Activated B cell treated with CpG ODN at 0.5 μM for 24 hours (primary cell): ENCODE data around the gene HIVEP2. TPM values are rescaled to one million over a fixed set of nuclear protein-coding genes. Genes with fewer than 3 reads are reported as not detected.
A peak's percentile ranks its signal among the peaks of the same experiment; 100 is the strongest.

Source experiments
- ATAC-seq: fragments of 200-7000 bp; cut with Tn5 transposase; one replicate; pipeline ENCODE4 v1.10.0; 2021; ENCODE audit warnings: low read depth, mild to moderate bottlenecking, moderate library complexity
- CTCF ChIA-PET: fragments of 350-600 bp; sonication (Branson Sonifier 250); formaldehyde crosslinking; loops from one replicate; lab custom pipeline; 2021; ENCODE audit warnings: antibody characterized with exemption; lab: Charles Lee
- POLR2A ChIA-PET: fragments of 350-600 bp; sonication (Branson Sonifier 250); formaldehyde crosslinking; loops from one replicate; lab custom pipeline; 2021; ENCODE audit warnings: antibody characterized with exemption; lab: Charles Lee
- DNase-seq: peaks from one replicate; pipeline ENCODE4 v3.0.0; 2022
- H3K27ac Mint-ChIP-seq: one replicate; pipeline ENCODE4 v1.8.0; 2020; ENCODE audit warnings: mixed read lengths
- H3K27me3 Mint-ChIP-seq: one replicate; pipeline ENCODE4 v1.8.0; 2021; ENCODE audit warnings: mixed read lengths
- H3K36me3 Mint-ChIP-seq: one replicate; pipeline ENCODE4 v1.8.0; 2021; ENCODE audit warnings: low read depth, mixed read lengths
- H3K4me1 Mint-ChIP-seq: one replicate; pipeline ENCODE4 v1.8.0; 2021; ENCODE audit warnings: mixed read lengths
- H3K4me3 Mint-ChIP-seq: one replicate; pipeline ENCODE4 v1.8.0; 2020; ENCODE audit warnings: mild to moderate bottlenecking, mixed read lengths
- H3K9me3 Mint-ChIP-seq: one replicate; pipeline ENCODE4 v1.8.0; 2020; ENCODE audit warnings: mixed read lengths
- intact Hi-C: fragments of 100-400 bp; cut with micrococcal nuclease; formaldehyde crosslinking; loops from one replicate; pipeline ENCODE4 v1.15.1; 2024
- total RNA-seq: library from RNA; stranded (reverse); gene quantifications from 2 replicates; pipeline ENCODE4 v1.2.3, GENCODE V29; 2022
- TF ChIP-seq, protein P1 (sequence below): fragments of 200-600 bp; IDR thresholded peaks from one replicate; pipeline ENCODE4 v1.8.0; 2022; ENCODE audit warnings: antibody characterized with exemption, mild to moderate bottlenecking

Gene HIVEP2
- total RNA-seq, 1 donor from 2014 or later: 25.4 TPM

DNA sequence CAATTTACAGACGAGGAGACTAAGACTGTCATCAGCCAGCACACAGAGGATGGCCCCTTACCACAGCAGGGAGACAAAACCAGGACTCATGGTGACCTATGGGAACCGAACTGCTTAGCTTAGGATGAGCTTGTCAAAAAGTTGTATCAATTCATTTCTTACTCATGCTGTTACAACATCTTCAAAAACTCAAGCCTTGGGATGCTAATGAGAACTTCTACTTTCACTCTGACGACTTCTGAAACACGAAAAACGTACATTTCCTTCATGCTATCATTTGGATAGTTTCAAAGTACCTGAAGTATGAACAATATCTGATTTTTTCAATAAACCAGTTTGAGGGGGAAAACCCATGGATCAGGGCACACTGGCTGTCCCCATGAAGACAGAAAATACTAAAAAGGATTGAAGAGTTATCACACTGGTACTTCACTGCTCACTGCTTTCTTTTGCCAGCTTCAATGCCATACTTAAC lies 31.9 kb downstream of the HIVEP2 start:
- Mint-ChIP-seq H3K9me3 (no peaks in the 10 kb centered on the region), H3K4me3 (peak overlapping the region; percentile 78), H3K27ac (peak overlapping the region; percentile 98), H3K36me3 (peaks cover 5% of the 10 kb centered on the region), H3K4me1 (peaks cover 56% of the 10 kb centered on the region), H3K27me3 (no peaks in the 10 kb centered on the region)
- DNase-seq (no peak), ATAC-seq (peak; percentile 53)
- ChIA-PET CTCF (interaction anchor here (1.0 kb wide), 2 partner anchors 24 to 41 kb away, joined by 3 to 4 read pairs; no protein-coding TSS in a partner anchor), POLR2A (interaction anchor here (0.7 to 2.5 kb wide), 13 partner anchors 10 to 93 kb away, joined by 3 to 25 read pairs (median 4); partner anchors contain the start of gene HIVEP2)
- TF ChIP-seq, protein P1, sequence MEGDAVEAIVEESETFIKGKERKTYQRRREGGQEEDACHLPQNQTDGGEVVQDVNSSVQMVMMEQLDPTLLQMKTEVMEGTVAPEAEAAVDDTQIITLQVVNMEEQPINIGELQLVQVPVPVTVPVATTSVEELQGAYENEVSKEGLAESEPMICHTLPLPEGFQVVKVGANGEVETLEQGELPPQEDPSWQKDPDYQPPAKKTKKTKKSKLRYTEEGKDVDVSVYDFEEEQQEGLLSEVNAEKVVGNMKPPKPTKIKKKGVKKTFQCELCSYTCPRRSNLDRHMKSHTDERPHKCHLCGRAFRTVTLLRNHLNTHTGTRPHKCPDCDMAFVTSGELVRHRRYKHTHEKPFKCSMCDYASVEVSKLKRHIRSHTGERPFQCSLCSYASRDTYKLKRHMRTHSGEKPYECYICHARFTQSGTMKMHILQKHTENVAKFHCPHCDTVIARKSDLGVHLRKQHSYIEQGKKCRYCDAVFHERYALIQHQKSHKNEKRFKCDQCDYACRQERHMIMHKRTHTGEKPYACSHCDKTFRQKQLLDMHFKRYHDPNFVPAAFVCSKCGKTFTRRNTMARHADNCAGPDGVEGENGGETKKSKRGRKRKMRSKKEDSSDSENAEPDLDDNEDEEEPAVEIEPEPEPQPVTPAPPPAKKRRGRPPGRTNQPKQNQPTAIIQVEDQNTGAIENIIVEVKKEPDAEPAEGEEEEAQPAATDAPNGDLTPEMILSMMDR: no peak
- intact Hi-C loops: loop anchor here (1.0 to 10.0 kb wide), 13 partner anchors 13 to 932 kb away; partner anchors contain the start of gene LTV1

DNA sequence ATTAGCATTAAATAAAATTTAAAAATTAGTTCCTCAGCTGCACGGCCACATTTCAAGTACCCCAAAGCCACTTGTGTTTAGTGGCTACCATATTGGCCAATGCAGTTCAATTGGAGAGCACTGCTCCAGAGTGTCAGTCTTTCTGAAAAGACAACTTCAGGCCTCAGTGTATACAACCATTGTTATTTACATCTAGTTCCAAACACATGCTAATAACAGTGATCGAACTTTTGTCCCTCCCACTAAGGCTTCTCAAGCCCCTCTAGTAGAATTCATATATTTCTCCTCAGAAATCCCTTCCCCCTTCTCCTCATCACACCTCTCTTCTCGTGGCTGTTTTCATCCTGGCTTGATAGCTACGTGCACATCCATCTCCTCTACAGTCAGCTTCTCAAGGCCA lies 32.9 kb downstream of the HIVEP2 start:
- intact Hi-C loops: loop anchor here (10.0 kb wide), 1 partner anchor 933 kb away; the partner anchor contains the start of gene LTV1
- POLR2A ChIA-PET: interaction anchor here (1.3 to 2.5 kb wide), 5 partner anchors 26 to 69 kb away, joined by 3 to 10 read pairs (median 6); no protein-coding TSS in a partner anchor
- ATAC-seq (no peak), DNase-seq (no peak)
- CTCF ChIA-PET: no interaction called here
- no peak overlapping the region for H3K4me3 Mint-ChIP-seq
- peaks cover 5% of the 10 kb centered on the region for H3K36me3 Mint-ChIP-seq
- no peaks in the 10 kb centered on the region for H3K9me3 Mint-ChIP-seq
- H3K27ac Mint-ChIP-seq: peak overlapping the region; percentile 98
- H3K4me1 Mint-ChIP-seq: peaks cover 66% of the 10 kb centered on the region
- TF ChIP-seq, protein P1: no peak
- no peaks in the 10 kb centered on the region for H3K27me3 Mint-ChIP-seq

DNA sequence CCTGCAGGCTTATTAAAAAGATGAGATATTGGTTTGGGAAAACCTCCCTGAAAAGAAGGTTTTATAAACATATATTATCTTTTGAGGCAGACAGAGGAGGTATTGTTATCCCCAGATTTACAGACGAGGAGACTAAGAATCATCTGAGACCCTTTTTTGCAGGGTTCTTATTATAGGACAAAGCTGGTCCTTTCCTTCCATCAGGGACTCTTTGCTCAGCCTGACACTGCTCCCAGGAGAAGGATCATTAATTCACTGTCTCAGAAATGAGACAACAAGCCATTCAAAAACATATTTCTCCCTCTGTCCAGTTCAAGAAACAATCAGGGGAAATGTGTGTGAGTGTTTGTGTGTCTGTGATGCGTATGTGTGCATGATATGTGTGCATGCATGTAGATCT lies 33.5 kb downstream of the HIVEP2 start:
- ChIA-PET POLR2A (interaction anchor here (1.5 kb wide), 1 partner anchor 39 kb away, joined by 6 read pairs; no protein-coding TSS in a partner anchor), CTCF (no interaction called here)
- ATAC-seq (no peak), DNase-seq (no peak)
- intact Hi-C loops: loop anchor here (10.0 kb wide), 1 partner anchor 933 kb away; the partner anchor contains the start of gene LTV1
- Mint-ChIP-seq H3K4me3 (no peak overlapping the region), H3K4me1 (peaks cover 73% of the 10 kb centered on the region), H3K27me3 (no peaks in the 10 kb centered on the region), H3K36me3 (peaks cover 5% of the 10 kb centered on the region), H3K9me3 (no peaks in the 10 kb centered on the region), H3K27ac (peak overlapping the region; percentile 9)
- TF ChIP-seq, protein P1: no peak

DNA sequence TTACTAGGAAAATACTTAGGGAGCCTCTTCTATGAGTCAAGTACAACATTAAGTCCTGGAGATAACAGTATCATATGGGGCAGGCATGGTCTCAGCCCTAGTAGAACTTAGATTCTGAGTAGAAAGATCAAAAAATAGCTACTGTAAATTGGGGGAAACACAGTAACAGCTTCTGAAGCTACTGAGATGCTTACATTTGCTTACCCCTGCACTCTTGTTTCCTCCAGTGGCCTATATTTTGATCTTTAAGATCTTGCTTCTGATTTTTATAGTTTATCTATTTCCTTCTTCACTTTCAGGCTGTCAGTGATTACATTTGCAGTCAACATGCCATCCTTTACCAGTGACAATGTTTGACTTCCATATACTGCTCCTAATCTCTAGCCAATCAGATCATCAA lies 35.3 kb downstream of the HIVEP2 start:
- H3K4me1 Mint-ChIP-seq: peaks cover 58% of the 10 kb centered on the region
- no peak overlapping the region for H3K4me3 Mint-ChIP-seq
- H3K9me3 Mint-ChIP-seq: no peaks in the 10 kb centered on the region
- intact Hi-C loops: loop anchor here (10.0 kb wide), 1 partner anchor 935 kb away; the partner anchor contains the start of gene LTV1
- H3K36me3 Mint-ChIP-seq: peaks cover 5% of the 10 kb centered on the region
- H3K27ac Mint-ChIP-seq: peak overlapping the region; percentile 21
- ATAC-seq (no peak), DNase-seq (no peak)
- ChIA-PET POLR2A (no interaction called here), CTCF (no interaction called here)
- H3K27me3 Mint-ChIP-seq: no peaks in the 10 kb centered on the region
- TF ChIP-seq, protein P1: no peak

GRCh38 chr6:142908235-142908634 lies 36.7 kb downstream of the HIVEP2 start:
- Mint-ChIP-seq H3K4me3 (no peak overlapping the region), H3K27me3 (no peaks in the 10 kb centered on the region), H3K27ac (peak overlapping the region; percentile 77), H3K36me3 (peaks cover 5% of the 10 kb centered on the region), H3K9me3 (no peaks in the 10 kb centered on the region), H3K4me1 (peaks cover 54% of the 10 kb centered on the region)
- TF ChIP-seq, protein P1: no peak
- ChIA-PET CTCF (no interaction called here), POLR2A (no interaction called here)
- DNase-seq (no peak), ATAC-seq (no peak)
- intact Hi-C loops: no loop called here
